ENCODE measurements around the gene ZNF827.

DNA sequence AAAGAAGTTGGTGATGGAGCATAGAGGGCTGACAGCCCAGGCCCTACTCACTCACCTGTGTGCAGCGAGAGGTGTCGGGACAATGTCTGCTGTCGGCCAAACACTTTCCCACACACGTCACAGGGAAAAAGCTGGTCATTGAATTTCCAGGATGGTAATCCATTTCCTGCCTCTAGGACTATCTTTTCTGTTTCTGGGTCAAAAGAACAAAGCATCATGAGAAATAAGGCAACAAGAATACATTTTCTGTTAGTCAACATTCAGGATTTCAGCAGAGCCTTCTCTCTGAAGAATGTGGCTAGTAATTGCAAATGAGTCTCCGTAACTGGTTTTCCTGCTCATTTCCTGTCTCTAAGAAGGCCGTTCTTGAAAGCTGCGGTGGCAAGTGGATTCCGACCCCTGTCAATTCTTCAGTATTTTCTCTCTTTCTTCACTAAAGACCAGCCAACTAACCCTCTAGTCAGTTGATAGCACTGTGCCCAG, 159.3 kb downstream of the ZNF827 start:
- TF ChIP-seq, protein P1, sequence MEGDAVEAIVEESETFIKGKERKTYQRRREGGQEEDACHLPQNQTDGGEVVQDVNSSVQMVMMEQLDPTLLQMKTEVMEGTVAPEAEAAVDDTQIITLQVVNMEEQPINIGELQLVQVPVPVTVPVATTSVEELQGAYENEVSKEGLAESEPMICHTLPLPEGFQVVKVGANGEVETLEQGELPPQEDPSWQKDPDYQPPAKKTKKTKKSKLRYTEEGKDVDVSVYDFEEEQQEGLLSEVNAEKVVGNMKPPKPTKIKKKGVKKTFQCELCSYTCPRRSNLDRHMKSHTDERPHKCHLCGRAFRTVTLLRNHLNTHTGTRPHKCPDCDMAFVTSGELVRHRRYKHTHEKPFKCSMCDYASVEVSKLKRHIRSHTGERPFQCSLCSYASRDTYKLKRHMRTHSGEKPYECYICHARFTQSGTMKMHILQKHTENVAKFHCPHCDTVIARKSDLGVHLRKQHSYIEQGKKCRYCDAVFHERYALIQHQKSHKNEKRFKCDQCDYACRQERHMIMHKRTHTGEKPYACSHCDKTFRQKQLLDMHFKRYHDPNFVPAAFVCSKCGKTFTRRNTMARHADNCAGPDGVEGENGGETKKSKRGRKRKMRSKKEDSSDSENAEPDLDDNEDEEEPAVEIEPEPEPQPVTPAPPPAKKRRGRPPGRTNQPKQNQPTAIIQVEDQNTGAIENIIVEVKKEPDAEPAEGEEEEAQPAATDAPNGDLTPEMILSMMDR (IDR thresholded peaks at IDR 0.05) = no peak
- no peak for TF ChIP-seq POLR2A (IDR thresholded peaks at IDR 0.05)

Data from lower leg skin (tissue), 3 donors.